ENCODE results near the gene PTGR1. TPM values are rescaled to one million over a fixed set of nuclear protein-coding genes. Genes with fewer than 3 reads are reported as not detected.

Gene PTGR1
- total RNA-seq, 4 donors from 2014 or later: 20.2 to 50.1 (median 40.4) TPM

GRCh38 chr9:111525056-111525977, 74.1 kb downstream of the PTGR1 start, which contains the start of gene ZNF483:
Gene ZNF483 (plus strand): TSS chr9:111525179. CDS start chr9:111527396, 2,217 bp downstream.
- peak within 1 kb of the TSS; percentile 61 for H3K4me3 ChIP-seq (ENCODE audit: low read depth, poor library complexity, severe bottlenecking)
- peak; percentile 31 to 91 for DNase-seq (ENCODE audit: low spot score in 2 of 2)
- WGBS, 2 donors: 2% methylated on average over 30 to 47 of the region's 66 CpGs
- TF ChIP-seq POLR2A (IDR thresholded peaks at IDR 0.05) (no peak), CTCF (IDR thresholded peaks at IDR 0.05) (no peak)
- intact Hi-C loops (cut with DNase I; ENCODE audit: low total_unique reads): no loop called here

- H3K4me3 ChIP-seq (ENCODE audit: low read depth, poor library complexity, severe bottlenecking): peak overlapping the region; percentile 61
- TF ChIP-seq POLR2A (IDR thresholded peaks at IDR 0.05) (no peak), CTCF (IDR thresholded peaks at IDR 0.05) (no peak)
- DNase-seq (ENCODE audit: low spot score in 2 of 2): no peak
- WGBS, 2 donors: 16 to 25% methylated on average over 7 of the region's 7 CpGs
- intact Hi-C loops (cut with DNase I; ENCODE audit: low total_unique reads): no loop called here
Observed at GRCh38 chr9:111524731-111525055, 74.8 kb downstream of the PTGR1 start.

GRCh38 chr9:111516061-111516465, 83.4 kb downstream of the PTGR1 start:
- WGBS, 2 donors: 54 to 77% methylated on average over 2 of the region's 2 CpGs
- TF ChIP-seq CTCF (IDR thresholded peaks at IDR 0.05) (no peak), POLR2A (IDR thresholded peaks at IDR 0.05) (no peak)
- no peak overlapping the region for H3K4me3 ChIP-seq (ENCODE audit: low read depth, poor library complexity, severe bottlenecking)
- intact Hi-C loops (cut with DNase I; ENCODE audit: low total_unique reads): no loop called here
- no peak for DNase-seq (ENCODE audit: low spot score in 2 of 2)

GRCh38 chr9:111514967-111515366, 84.5 kb downstream of the PTGR1 start:
- no peak for DNase-seq (ENCODE audit: low spot score in 2 of 2)
- intact Hi-C loops (cut with DNase I; ENCODE audit: low total_unique reads): no loop called here

More at GRCh38 chr9:111514967-111515366, 84.5 kb downstream of the PTGR1 start:
- no peak overlapping the region for H3K4me3 ChIP-seq (ENCODE audit: low read depth, poor library complexity, severe bottlenecking)
- TF ChIP-seq POLR2A (IDR thresholded peaks at IDR 0.05): no peak
- no peak for TF ChIP-seq CTCF (IDR thresholded peaks at IDR 0.05)

Other genes with a start within 250 kb of the PTGR1 start
- 10 to 100 TPM; 53.5 to 75.7 (median 66.1) TPM for gene ECPAS, start 115.3 kb downstream of the PTGR1 start, total RNA-seq
- 1 to 10 TPM in 3 of 4 donors, under 1 TPM in 1; 0.55 to 3.4 (median 2.3) TPM for gene ZNF483, start 74.5 kb downstream of the PTGR1 start, total RNA-seq
- gene DNAJC25, start 31.7 kb upstream of the PTGR1 start, total RNA-seq: 10 to 100 TPM in 1 of 4 donors, 1 to 10 TPM in 3; 6.8 to 13.1 (median 8.4) TPM
- 10 to 100 TPM in 2 of 4 donors, 1 to 10 TPM in 2; 5.3 to 21.1 (median 15.4) TPM for gene GNG10, start 62.0 kb upstream of the PTGR1 start, total RNA-seq
- 1 to 10 TPM in 3 of 4 donors, under 1 TPM in 1; 0.17 to 1.4 (median 1.1) TPM for gene SHOC1, start 195.3 kb upstream of the PTGR1 start, total RNA-seq

Data from lower leg skin (tissue), 4 donors.